Breast epithelium (tissue), 4 donors: ENCODE data around the gene CD300LF. TPM values are rescaled to one million over a fixed set of nuclear protein-coding genes. Genes with fewer than 3 reads are reported as not detected.
A peak's percentile ranks its signal among the peaks of the same experiment; 100 is the strongest.

Source experiments
- DNase-seq, 2 donors: peaks; one replicate each; pipeline ENCODE4 v3.0.0-alpha.2; 2019; ENCODE audit warnings: low spot score in 2 of 2
- H3K27ac ChIP-seq, 2 donors: fragments of 200-600 bp; sonication (generic) in 1 of 2; one replicate each; pipeline ENCODE4 v1.5.1; 2016 to 2019; ENCODE audit warnings: mild to moderate bottlenecking in 1 of 2
- H3K27me3 ChIP-seq, 2 donors: fragments of 200-600 bp; sonication (generic) in 1 of 2; one replicate each; pipeline versions ENCODE4 v1.5.1 to v1.6.0; 2017 to 2019; ENCODE audit warnings: control low read depth in 1 of 2, mild to moderate bottlenecking in 1 of 2
- H3K36me3 ChIP-seq: fragments of 200-600 bp; one replicate; pipeline ENCODE4 v1.5.1; 2019
- H3K4me1 ChIP-seq, 2 donors: fragments of 200-600 bp; sonication (generic); one replicate each; pipeline ENCODE4 v1.5.1; 2016 to 2019; ENCODE audit warnings: control low read depth in 1 of 2
- H3K4me3 ChIP-seq, 3 donors: fragments of 200-600 bp; sonication (generic); 1 replicate in 2 of 3; 2 replicates in 1 of 3; pipeline ENCODE4 v1.5.1; 2016 to 2019; ENCODE audit warnings: mild to moderate bottlenecking in 3 of 3, moderate library complexity in 2 of 3
- H3K9me3 ChIP-seq, 2 donors: fragments of 200-600 bp; sonication (generic) in 1 of 2; one replicate each; pipeline ENCODE4 v1.5.1; 2016 to 2019; ENCODE audit warnings: control low read depth in 1 of 2
- POLR2A ChIP-seq: fragments of 450-650 bp; IDR thresholded peaks from one replicate; pipeline ENCODE4 v1.6.1; 2016; ENCODE audit warnings: antibody characterized with exemption, mild to moderate bottlenecking, moderate library complexity
- POLR2AphosphoS5 ChIP-seq, 3 donors: sonication (generic); formaldehyde crosslinking; IDR thresholded peaks; one replicate each; pipeline ENCODE4 v1.6.1; 2017; ENCODE audit warnings: antibody characterized with exemption in 3 of 3
- intact Hi-C: fragments of 100-400 bp; cut with DNase I; formaldehyde crosslinking; loops from one replicate; pipeline ENCODE4 v1.15.1; 2023; ENCODE audit warnings: low total_unique reads
- total RNA-seq, 3 donors: library from RNA; depleted of rRNA; stranded (reverse); fragments of >200 nt; gene quantifications; one replicate each; pipeline ENCODE4 v1.1.0, GENCODE V29; 2016
- TF ChIP-seq, protein P1 (sequence below), 3 donors: fragments of 450-650 bp; IDR thresholded peaks; one replicate each; pipeline ENCODE4 v1.5.1; 2016 to 2017; ENCODE audit warnings: antibody characterized with exemption in 3 of 3, mild to moderate bottlenecking in 3 of 3, moderate library complexity in 3 of 3

The CD300LF gene
- total RNA-seq, 3 donors from 2014 or later: 0.32 to 2.0 (median 0.98) TPM

DNA sequence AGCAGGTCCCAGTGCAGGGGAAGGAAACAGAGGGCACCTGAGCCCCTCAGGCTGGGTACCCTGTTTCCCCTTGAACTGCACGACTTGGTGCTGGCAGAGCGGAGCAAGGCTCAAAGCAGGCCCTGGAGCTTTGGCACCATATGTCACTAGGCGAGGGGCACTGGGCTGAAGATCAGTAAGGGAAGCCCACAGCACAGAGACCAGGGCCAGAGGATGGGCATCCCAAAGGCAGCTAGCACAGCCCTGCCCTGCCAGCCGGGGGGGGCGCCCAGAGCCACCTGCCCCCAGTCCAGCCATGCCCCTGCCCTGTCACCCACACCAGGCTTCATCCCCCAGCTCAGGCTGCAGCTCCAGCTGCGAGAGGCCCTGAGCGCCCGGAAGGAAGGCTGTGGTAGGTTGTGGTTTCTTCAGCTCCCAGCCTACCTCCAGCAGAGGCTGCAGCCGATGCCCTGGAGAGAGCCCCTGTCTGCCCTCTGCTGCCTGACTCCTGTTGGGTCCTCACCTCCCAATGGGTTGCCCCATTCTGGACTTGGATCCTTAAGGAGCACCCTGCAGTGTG lies 46.6 kb upstream of the CD300LF start:
- DNase-seq: no peak
- Histone ChIP-seq H3K4me3 (peak overlapping the region in 1 of 3 donors; percentile 4), H3K4me1 (peaks cover 3 to 40% of the 10 kb centered on the region in 2 donors), H3K36me3 (no peaks in the 10 kb centered on the region), H3K27ac (peak overlapping the region; percentile 90 to 91), H3K27me3 (no peaks in the 10 kb centered on the region), H3K9me3 (no peaks in the 10 kb centered on the region)
- intact Hi-C loops: no loop called here
- TF ChIP-seq, protein P1, sequence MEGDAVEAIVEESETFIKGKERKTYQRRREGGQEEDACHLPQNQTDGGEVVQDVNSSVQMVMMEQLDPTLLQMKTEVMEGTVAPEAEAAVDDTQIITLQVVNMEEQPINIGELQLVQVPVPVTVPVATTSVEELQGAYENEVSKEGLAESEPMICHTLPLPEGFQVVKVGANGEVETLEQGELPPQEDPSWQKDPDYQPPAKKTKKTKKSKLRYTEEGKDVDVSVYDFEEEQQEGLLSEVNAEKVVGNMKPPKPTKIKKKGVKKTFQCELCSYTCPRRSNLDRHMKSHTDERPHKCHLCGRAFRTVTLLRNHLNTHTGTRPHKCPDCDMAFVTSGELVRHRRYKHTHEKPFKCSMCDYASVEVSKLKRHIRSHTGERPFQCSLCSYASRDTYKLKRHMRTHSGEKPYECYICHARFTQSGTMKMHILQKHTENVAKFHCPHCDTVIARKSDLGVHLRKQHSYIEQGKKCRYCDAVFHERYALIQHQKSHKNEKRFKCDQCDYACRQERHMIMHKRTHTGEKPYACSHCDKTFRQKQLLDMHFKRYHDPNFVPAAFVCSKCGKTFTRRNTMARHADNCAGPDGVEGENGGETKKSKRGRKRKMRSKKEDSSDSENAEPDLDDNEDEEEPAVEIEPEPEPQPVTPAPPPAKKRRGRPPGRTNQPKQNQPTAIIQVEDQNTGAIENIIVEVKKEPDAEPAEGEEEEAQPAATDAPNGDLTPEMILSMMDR (IDR thresholded peaks at IDR 0.05): no peak
- TF ChIP-seq POLR2AphosphoS5 (IDR thresholded peaks at IDR 0.05) (no peak), POLR2A (no peak)

DNA sequence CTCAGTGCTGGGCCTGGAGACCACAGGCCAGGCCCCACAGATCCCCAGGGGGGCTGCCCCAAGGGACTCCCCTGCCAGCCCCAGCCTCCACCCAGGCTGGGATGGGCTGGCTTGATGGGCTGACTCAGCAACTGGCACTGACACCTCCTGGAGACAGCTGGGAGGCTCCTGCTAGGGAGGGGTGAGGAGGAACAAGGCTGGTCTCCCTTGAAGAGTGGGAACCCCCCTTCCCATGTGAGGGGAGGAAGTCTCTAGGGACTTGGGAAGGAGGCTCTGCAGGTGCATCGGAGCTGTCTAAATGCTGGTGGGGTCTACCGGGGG lies 46.1 kb upstream of the CD300LF start:
- DNase-seq: no peak
- Histone ChIP-seq H3K36me3 (no peaks in the 10 kb centered on the region), H3K9me3 (no peaks in the 10 kb centered on the region), H3K4me3 (peak overlapping the region in 1 of 3 donors; percentile 28), H3K27me3 (no peaks in the 10 kb centered on the region), H3K4me1 (peaks cover 3 to 40% of the 10 kb centered on the region in 2 donors), H3K27ac (peak overlapping the region; percentile 90 to 91)
- intact Hi-C loops: no loop called here
- TF ChIP-seq POLR2AphosphoS5 (IDR thresholded peaks at IDR 0.05) (no peak), POLR2A (no peak)
- TF ChIP-seq, protein P1 (IDR thresholded peaks at IDR 0.05): no peak

DNA sequence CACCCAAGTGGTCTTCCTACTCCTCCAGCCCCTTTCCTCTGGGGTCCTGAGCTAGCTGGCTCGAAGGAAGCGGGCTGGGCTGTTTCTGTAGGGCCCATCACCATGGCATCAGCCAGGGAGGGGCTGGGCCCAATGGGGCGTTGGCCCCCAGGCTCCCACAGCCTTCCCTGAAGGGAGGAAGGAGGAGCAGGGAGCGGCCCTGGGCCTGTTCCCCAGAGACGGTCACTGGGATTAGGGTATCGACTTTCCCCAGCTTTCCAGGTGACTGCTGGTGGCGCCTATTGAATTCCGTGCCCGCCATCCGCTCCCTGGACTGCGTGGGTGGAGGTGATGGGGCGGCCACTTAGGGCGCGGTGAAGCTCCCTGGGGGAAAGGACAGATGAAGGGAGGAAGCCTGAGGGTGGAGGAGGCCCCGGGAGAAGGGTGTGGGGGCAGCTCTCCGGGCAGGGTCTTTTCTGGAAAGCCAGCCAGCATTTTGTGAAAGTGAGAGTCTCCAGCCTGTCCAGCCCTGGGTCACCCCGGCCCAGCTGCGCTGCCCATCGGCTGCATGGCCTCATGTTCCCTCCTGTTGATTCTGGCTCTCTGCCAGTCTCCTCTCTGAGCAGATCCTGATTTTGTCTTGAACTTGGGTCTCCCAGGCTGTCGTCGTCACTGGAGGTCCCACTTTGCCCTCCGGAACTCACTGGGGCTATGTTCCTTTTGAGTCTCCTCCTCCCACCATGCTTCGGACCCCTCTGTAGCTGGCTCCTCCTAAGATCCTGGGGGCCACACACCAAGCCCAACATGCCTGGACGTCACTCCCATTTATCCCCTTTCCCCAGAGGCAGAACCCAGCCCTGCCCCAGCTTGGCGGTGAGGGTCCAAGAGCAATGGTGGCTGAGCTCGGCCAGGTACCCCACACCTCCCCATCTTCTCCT lies 45.5 kb upstream of the CD300LF start:
- TF ChIP-seq POLR2AphosphoS5 (IDR thresholded peaks at IDR 0.05): no peak
- TF ChIP-seq, protein P1 (IDR thresholded peaks at IDR 0.05): no peak
- no peak for TF ChIP-seq POLR2A
- intact Hi-C loops: no loop called here
- Histone ChIP-seq H3K27ac (peak overlapping the region; percentile 90 to 91), H3K9me3 (no peaks in the 10 kb centered on the region), H3K4me1 (peaks cover 3 to 40% of the 10 kb centered on the region in 2 donors), H3K4me3 (peak overlapping the region in 2 of 3 donors; percentile 1 to 40), H3K27me3 (no peaks in the 10 kb centered on the region), H3K36me3 (no peaks in the 10 kb centered on the region)
- no peak for DNase-seq

DNA sequence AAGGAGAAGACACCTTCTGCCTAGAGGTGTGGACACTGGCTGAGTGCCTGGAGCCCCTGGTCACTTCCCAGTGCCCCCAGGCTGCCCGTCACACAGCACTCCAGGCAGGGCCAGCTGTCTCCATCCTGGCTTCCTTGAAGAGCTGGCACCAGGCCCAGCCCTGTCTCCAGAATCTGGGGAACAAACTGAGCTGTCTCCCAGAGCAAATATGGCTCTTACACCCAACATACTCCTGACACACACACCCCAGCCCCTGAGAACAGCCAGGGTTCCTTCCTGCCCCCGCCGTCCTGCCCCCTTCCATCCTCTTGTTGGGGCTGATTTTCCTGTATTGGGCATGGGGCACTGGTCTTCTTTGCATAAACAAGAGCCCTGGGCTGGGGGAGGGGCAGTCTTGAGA lies 44.8 kb upstream of the CD300LF start:
- Histone ChIP-seq H3K9me3 (no peaks in the 10 kb centered on the region), H3K27ac (peak overlapping the region; percentile 90 to 91), H3K4me1 (peaks cover 3 to 40% of the 10 kb centered on the region in 2 donors)

More for the DNA sequence above, 44.8 kb upstream of the CD300LF start:
- intact Hi-C loops: no loop called here
- H3K36me3 ChIP-seq: no peaks in the 10 kb centered on the region
- H3K27me3 ChIP-seq: no peaks in the 10 kb centered on the region
- H3K4me3 ChIP-seq: peak overlapping the region in 1 of 3 donors; percentile 40
- DNase-seq: no peak
- TF ChIP-seq POLR2AphosphoS5 (IDR thresholded peaks at IDR 0.05): no peak
- TF ChIP-seq, protein P1 (IDR thresholded peaks at IDR 0.05): no peak
- TF ChIP-seq POLR2A: no peak
